ENCODE data around the gene F10.
"Not testable (repeated sequence)": the region's sequence is repeated elsewhere in the genome, so short reads cannot be mapped to it uniquely, and the experiment has no call there.

The F10 gene
- 0 reads per million in 4 donors for total RNA-seq

DNA sequence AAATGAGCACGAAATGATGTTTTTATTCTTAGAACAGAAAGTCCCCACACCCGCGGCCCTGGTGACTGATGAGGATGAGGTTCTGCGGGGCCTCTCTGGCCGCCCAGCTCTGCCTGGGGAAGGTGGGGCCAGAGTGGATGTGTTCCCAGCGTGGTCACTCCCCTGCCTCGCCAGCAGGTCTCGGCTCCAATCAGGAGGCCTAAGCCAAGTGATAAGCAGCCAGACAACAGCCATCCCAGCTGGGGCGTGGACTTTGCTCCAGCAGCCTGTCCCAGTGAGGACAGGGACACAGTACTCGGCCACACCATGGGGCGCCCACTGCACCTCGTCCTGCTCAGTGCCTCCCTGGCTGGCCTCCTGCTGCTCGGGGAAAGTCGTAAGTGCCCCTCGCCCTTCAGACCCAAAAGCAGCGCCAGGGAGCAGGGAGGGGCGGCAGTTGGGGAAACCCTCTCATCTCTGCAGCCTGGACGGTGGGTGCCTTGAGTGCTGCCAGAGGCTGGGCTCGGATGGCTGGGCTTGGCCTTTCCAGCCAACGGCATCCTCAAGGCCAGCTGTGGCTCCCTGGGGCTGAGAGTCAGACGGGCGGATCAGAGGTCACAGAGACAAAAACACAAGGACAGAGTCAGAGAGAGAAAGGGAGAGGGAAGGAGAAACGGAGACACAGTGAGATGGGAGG lies at the start of gene F10:
Gene F10 (plus strand): TSS at position 250 of the 676 bp plus-strand sequence. CDS start 57 bp downstream, at position 307.
- DNase-seq: no peak

DNA sequence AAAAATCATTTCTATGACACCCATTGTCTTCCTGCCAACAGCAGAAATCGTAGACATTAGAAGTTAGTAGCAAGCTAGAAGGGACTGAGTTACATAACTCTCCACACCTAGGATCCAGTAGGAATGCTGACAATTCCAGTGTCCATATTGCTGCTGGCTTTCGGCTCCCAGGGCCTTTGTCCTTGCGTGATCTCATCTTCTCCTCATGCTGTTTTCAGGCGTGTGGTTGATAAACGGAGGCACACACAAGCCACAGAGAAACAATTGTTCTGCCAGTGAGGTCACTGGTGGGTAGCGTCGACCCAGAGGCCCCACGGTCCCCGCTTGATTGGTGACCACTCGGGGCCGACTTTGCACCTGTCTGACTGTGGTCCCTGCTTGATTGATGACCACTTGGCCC lies 48.7 kb upstream of the F10 start:
- DNase-seq: no peak

DNA sequence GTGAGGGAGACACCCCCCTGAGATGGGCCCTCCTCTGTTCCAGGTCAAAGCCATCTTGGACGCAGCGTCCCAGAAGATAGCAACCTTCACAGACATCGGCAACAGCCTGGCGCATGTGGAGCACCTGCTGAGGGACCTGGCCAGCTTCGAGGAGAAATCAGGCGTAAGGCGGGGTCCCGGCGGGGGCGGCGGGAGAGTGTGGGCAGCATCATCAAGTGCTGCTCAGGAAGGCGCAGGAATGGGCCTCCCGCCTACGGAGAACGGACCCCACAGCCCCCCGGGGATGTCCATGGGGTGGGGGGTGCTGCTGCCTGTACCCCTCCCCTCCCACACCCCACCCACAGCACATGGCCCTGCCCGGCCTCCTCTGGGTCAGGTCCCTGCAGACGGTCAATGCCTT lies 48.2 kb upstream of the F10 start:
- no peak for DNase-seq

DNA sequence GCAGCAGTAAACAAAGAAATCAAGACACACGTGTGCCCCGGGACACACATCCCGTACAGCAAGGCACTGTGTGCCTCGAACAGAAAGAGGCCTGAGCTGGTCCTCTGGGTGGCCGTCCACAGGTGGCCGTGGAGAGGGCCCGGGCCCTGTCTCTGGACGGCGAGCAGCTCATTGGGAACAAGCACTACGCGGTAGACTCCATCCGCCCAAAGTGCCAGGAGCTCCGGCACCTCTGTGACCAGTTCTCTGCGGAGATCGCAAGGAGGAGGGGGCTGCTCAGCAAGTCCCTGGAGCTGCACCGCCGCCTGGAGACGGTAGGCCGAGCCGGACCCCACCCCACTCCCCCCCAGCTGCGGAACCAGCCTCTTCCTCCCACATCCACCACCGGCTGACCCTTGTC lies 47.7 kb upstream of the F10 start:
- no peak for DNase-seq

DNA sequence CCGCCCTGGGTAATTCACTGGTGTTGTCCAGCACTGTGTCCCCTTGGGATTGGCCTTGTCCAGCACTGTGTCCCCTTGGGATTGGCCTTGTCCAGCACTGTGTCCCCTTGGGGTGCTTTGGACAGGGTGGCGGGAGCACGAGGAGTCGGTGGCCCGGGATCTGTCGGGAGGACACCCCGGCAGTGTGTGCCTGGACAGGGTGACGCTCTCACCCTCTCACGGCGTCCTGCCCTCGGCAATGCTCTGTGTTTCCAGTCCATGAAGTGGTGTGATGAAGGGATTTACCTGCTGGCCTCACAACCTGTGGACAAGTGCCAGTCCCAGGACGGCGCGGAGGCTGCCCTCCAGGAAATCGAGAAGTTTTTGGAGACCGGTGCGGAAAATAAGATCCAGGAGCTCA lies 46.9 kb upstream of the F10 start:
- DNase-seq: no peak

DNA sequence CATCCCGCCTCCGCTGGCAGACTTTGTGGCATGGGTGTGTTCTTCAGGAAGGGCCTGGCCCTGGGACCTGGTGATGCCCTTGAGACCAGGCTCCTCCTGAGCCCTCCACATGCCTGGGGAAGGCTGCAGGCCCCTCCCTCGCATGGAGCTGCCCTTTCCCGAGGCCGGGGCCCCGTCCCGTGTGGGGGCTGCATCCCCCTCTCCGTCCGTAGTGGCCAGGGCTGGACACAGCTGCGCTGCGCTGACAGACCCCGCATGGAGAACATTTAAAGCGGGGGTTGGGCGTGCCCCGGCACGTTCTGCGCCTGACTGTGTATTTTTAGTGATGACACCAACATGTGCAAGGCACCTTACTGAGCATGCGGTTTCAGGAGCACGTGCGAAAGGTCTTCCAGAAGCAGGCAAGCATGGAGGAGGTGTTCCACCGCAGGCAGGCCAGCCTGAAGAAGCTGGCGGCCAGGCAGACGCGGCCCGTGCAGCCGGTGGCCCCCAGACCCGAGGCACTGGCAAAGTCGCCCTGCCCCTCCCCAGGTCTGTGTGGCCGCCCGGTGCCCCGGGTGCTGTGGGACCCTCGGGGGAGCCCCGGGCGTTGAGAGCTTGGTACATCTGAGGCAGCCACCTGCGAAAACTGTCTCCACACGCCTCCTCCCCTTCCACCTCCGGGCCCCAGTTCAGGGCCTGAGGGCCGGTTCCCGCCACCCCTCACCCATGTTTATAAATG lies 45.8 kb upstream of the F10 start:
- no peak for DNase-seq

DNA sequence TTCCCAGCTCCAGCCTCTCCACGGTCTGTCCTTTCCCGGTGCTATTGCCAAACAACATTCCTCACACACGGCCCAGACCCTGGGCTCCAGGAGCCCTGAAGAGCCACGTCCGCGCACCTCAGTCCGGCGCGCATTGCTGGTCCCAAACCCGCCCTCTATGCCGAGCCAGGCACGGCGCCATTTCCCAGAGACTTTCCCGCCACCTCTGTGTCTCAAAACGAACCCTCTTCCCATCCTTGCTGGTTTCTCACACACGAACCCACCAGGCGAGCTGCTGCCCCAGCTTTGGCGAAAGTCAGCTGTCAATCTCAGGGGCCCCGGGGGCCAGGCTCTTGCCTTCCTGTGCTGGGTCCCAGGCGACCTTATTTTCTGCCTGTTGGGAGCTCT lies 45.0 kb upstream of the F10 start:
- no peak for DNase-seq

DNA sequence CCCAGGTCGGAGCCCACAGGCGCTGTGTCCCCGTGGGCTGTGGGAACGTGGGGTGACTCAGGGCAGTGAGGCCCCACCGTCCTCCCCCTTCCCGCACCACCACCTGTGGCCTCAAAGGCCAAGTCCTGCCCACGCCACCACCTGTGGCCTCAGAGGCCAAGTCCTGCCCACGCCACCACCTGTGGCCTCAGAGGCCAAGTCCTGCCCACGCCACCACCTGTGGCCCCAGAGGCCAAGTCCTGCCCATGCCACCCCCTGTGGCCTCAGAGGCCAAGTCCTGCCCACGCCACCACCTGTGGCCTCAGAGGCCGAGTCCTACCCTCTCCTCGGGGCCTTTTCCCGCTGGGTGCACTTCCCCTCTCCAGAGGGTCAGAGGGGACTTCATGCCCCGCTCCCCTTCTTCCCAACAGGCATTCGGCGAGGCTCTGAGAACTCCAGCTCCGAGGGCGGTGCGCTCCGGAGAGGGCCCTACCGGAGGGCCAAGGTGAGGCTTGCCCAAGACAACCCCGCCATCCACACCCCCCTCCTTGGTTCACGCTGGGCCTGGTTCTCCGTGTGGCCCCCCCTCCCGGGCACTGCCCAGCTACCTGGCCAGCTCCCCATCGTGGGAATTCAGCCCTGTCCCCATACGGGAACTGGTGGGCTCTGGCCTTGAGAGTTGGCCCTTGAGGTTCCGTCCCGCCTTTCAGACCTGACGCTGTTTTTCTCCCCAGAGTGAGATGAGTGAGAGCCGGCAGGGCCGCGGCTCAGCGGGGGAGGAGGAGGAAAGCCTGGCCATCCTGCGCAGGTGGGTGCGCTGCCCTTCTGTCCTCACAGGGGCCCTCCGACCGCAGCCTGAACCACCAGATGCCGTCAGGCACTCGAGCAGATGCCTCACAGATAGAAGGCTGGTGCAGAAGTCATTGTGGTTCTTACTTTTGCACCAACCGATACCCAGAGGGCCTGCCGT lies 44.4 kb upstream of the F10 start:
- DNase-seq: no peak

DNA sequence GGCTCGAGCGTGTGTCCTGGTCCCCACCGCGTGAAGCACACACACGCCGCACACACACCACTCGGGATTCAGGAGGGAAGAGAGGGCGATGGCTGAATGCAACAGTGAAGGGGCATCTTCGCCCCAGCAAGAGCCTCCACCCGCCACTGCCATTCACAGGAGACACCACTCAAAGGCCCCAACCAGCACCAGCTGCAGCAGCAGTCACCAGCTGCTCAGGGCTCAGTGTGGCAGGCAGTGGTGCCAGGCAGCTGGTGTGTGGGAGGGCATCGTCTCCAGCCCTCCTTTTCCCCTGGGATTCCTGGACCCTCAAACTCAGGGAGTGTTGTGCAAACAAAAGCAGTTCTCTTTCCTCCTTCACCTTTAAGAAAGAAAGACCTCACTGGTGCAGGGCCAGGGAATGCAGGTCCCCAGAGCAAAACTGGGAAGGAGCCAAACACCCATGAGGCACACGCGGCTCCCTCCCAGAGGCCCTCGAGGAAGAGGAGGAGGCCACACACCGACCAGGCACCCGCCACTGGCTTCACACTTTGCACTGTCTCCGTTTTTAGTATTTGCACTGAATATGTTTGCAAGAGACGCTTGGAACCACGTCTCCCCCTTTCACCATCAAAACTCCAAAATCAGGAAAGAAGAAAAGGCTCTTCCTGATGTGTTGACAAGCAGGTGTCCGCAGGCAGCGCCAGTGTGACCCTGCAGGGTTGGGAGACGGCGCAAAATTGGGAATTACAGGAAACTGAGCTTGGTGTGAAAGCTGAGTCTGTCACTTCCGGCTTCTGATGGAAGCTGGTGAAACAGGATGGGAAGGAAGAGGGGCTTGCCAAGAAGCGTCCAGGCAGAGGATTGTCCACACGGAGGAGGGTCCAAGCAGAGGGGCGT lies 43.5 kb upstream of the F10 start:
- DNase-seq: no peak

DNA sequence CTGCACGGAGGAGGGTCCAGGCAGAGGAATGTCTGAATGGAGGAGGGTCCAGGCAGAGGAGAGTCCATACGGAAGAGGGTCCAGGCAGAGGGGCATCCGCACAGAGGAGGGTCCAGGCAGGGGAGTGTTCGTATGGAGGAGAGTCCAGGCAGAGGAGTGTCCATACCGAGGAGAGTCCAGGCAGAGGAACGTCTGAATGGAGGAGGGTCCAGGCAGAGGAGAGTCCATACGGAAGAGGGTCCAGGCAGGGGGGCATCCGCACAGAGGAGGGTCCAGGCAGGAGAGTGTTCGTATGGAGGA lies 42.9 kb upstream of the F10 start:
- not testable (repeated sequence) for DNase-seq

DNA sequence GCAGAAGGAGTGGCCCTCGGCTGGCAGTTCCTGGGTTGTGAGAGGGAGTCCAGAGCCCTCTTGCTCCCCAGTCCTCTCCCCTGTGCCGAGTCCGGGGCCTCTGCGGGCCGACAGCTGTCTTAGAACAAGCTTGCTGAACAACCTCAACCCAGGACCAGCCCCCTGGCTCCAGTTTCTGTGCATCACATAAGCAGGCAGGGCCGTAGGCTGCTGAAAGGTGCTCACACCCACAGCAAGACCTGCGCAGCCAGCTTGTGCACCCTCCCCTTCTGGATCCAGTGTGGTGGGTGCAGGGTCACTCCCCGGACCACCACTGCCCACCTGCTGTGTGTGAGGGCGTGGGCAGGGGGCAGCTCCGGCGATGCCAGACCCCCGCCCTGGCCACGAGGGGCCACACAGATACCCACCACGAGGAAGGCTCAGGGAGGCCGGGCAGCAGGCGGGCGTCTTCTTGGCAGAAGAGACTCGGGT lies 42.2 kb upstream of the F10 start:
- DNase-seq: no peak

DNA sequence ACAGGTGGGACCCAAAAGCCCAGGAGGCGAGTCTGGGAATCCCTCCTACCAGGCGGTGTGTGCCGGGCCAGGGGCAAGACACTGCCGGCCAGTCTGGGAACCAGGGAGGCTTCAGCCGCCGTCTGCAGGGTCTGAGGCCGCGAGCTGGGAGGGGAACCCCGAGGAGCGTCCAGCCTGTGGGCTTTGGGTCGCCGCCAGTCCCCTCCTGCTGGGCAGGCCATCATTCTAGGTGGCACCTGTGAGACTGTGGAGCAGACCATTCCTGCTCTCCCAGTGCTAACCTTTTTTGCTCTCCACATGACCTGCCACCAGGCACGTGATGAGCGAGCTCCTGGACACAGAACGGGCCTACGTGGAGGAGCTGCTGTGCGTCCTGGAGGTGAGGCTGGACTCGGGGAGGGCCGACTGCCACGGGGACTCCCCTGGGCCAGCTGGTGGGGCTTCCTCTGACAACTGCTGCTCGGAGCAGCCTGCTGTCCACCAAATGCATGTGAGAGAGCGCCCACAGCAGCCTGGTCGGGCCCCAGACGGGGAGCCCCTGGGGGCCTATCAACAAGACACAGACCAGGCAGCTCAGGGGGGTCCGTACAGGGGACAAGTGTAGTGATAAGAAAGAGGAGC lies 41.6 kb upstream of the F10 start:
- no peak for DNase-seq

DNA sequence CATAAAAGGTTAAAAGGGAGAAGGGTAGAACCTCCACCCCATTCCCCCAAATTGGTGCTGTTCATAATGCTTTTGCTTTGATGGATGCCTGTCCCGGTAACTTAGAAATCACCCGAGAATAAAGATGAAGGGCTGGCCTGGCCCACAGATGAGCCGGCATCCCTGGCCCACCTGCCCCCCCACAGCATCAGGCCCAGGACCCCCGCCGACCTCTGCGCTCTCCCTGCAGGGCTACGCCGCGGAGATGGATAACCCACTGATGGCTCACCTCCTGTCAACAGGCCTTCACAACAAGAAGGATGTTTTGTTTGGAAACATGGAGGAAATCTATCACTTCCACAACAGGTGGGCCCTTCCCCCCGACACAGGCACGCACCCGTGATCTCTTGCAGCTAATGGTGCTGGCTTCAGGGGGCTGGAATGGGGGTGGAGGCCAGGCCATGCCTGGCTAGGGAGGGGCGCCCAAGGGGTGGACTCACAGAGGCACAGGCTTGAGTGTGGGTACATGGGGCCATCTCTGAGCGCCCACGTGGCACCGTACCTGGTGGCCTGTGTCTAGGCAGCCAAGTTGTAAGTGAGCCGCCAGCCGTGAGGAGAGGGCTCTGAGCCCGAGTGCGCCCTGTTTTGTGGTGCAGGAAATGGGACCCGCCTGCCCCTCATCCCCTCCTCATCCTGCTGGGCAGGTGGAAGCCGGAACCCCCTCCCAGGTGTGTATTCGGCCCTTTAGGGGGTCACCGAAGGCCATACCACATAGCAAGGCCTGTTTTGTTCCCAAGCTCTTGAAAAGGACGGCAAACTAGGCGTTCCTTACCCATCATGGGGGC lies 40.2 kb upstream of the F10 start:
- DNase-seq: no peak

DNA sequence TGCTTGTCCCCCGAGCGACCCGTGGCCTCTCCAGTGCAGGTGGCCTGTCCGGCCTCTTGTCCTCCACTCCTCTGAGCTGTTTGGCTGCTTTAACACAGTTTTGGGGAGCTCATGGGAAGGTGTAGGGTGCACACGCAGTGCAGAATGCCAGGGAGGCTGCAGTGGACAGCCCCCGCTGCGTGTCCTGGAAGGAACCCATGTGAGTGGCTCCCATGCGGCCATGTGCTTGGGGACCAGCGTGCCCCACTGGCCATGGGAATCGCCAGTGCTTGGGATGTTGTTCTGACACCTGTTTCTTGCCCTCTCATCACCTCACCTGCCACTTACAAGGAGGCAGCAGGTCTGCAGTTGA lies 39.6 kb upstream of the F10 start:
- DNase-seq: no peak

DNA sequence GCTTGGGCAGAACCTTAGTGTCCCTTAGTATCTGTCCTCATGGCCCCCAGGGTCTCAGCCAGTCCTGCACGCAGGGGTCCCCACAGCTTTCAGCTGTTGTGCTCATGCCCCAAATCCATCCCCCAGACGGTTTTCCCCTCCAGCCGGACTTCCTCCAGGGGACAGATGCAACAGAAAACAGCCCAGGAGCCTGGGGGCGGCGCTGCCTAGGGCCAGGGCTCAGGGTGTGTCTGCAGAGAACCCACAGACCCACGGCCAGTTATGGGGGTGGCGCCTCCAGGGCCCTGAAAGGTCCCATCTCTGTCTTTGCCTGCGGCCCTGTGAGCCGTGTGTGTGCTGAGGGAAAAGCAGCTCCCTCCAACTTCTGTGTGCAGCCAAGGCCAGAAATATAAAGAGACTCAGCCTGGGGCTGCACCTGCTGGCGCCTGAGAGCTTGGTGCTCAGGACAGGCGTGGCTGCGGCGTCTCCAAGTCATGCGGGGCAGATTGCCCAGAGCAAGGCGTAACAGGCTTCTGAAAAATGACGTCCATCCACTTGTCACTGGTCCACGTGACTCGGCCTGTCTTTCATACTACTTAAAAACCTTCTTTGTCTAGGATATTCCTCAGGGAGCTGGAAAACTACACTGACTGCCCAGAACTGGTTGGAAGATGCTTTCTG lies 39.1 kb upstream of the F10 start:
- no peak for DNase-seq

DNA sequence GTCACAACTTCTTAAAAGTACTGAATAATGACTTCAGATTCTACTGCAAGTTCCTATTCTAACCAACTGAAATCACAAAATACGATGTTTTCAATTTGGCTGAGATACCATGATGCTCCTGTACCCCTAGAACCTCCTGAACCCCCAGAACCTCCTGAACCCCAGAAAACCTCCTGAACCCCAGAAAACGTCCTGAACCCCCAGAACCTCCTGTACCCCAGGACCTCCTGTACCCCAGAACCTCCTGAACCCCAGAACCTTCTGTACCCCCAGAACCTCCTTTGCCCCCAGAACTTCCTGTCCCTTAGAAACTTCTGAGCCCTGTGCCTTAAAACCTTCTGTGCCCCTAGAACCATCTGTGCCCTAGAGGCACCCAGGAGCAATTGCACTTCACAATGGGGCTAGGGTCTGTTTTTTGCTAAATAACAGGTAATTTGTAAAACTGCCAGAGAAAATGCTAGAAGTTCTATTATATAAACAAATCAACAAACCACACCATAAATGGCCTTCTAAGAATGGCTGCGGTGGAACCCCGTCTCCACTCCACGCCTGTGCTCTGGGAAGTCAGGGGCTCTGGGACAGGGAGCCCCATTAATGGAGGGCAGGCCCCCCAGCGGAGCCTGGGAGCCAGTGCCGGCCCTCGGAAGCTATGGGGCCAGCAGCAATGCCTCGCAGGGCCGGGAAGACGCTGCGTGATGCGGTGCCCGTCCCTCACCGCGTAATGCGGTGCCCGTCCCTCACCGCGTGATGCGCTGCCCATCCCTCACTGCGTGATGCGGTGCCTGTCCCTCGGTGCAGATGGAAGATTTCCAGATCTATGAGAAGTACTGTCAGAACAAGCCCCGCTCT lies 38.3 kb upstream of the F10 start:
- no peak for DNase-seq

DNA sequence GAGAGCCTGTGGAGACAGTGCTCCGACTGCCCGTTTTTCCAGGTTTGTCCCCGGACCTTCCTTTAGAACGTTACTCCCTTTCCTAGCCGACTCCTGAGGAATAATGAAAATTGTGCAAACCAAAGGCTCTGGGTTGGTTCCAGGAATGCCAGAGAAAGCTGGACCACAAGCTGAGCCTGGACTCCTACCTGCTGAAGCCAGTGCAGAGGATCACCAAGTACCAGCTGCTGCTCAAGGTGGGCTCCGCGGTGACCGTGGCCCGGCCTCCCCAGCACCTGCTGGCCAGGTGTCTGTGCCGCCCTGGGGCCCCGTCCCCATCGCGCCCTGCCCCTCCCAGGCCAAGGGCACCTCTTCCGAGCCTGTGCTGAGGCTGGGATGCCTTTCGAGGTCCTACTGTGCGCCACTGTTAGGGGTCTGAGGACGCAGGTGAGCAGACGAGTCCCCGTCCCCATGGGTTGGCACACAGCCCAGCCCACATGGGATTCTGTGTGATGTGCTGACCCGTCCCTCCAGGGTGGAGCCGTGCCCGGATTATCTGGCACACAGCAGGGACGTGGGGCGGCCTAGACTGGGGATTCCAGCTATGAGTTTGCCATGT lies 37.6 kb upstream of the F10 start:
- DNase-seq: peak in 1 of 5 donors; percentile 1

DNA sequence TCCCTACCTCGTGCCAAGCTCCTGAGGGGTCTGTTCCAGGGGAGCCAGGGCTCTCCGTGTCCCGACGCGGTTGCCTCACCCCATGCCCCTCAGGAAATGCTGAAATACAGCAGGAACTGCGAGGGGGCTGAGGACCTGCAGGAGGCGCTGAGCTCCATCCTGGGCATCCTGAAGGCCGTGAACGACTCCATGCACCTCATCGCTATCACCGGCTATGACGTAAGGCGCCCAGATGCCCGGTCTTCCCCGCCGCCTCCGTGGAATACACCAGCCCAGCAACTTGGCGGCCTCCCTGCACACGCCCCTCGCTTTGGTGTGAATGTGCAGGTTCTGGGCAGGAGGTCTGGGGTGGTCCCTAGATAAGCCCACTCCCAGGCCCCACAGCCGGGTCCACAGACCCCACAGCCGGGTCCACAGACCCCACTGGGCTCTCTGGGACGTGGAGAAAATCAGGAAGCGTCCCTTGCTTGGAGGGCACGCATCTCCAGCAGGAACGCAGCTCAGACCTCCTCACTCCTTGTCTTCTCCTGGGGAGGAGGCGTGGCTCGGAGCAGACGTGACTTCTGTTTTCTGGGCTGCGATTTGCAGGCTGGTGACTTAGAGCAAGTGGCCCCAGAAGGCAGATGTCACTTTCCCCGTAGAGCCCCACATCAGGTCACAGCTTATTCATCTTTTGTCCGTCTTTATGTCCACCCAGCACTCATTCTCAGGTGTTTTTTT lies 36.4 kb upstream of the F10 start:
- no peak for DNase-seq
